ENCODE data around the gene ZSCAN5C.

DNA sequence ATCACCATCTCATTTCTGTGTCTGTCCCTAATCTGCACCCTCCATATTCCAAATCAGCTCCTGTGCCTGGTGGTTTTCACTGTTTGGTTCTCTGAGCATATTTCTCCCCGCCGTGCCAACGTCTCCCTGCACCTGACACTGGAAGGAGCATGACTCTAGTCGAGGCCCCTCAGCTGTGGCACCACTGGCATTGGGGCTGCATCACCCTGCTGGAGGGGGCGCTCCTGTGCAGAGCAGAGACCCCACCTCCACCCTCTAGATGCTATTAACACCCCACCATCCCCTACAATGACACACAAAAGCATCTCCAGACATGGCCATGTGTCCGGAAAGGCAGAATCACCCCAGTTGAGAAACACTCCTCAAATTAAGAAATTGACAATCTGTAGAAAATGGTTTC lies 20.8 kb downstream of the ZSCAN5C start:
- TF ChIP-seq ELF4 (IDR thresholded peaks at IDR 0.05) (no peak), FOXM1 (IDR thresholded peaks at IDR 0.05; ENCODE audit: borderline replicate concordance) (no peak), FOXA1 (IDR thresholded peaks at IDR 0.05) (no peak), CTBP1 (IDR thresholded peaks at IDR 0.05; ENCODE audit: borderline replicate concordance) (no peak), ARNT (IDR thresholded peaks at IDR 0.05) (no peak), BHLHE40 (IDR thresholded peaks at IDR 0.05; ENCODE audit: borderline replicate concordance) (no peak), NFRKB (IDR thresholded peaks at IDR 0.05) (no peak), L3MBTL2 (conservative IDR thresholded peaks at IDR 0.05) (no peak), ZNF384 (IDR thresholded peaks at IDR 0.05) (no peak), TARDBP (IDR thresholded peaks at IDR 0.05) (no peak)
- TF ChIP-seq, protein P1, sequence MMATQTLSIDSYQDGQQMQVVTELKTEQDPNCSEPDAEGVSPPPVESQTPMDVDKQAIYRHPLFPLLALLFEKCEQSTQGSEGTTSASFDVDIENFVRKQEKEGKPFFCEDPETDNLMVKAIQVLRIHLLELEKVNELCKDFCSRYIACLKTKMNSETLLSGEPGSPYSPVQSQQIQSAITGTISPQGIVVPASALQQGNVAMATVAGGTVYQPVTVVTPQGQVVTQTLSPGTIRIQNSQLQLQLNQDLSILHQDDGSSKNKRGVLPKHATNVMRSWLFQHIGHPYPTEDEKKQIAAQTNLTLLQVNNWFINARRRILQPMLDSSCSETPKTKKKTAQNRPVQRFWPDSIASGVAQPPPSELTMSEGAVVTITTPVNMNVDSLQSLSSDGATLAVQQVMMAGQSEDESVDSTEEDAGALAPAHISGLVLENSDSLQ (IDR thresholded peaks at IDR 0.05): no peak

Measured in HEK293T (cell line).